Heart right ventricle (tissue), 16 donors: ENCODE measurements around the gene SEC16A. TPM values are rescaled to one million over a fixed set of nuclear protein-coding genes. Genes with fewer than 3 reads are reported as not detected.

Experiments
- ATAC-seq, 8 donors: fragments of 200-7000 bp; cut with Tn5 transposase; one replicate each; pipeline ENCODE4 v1.9.1; 2020; ENCODE audit warnings: mild to moderate bottlenecking in 8 of 8, moderate library complexity in 8 of 8, moderate number of reproducible peaks in 1 of 8
- DNase-seq, 2 donors: peaks; one replicate each; pipeline ENCODE4 v3.0.0-alpha.2; 2020
- H3K27ac ChIP-seq, 10 donors: fragments of 200-600 bp; sonication (generic) in 2 of 10; one replicate each; pipeline versions ENCODE4 v1.5.0 to v1.8.0; 2020 to 2022; ENCODE audit warnings: mild to moderate bottlenecking in 3 of 10
- H3K27me3 ChIP-seq, 7 donors: fragments of 200-600 bp; one replicate each; pipeline ENCODE4 v1.8.0; 2021 to 2022; ENCODE audit warnings: mild to moderate bottlenecking in 2 of 7
- H3K36me3 ChIP-seq, 9 donors: fragments of 200-600 bp; sonication (generic) in 1 of 9; one replicate each; pipeline versions ENCODE4 v1.5.0 to v1.8.0; 2020 to 2022; ENCODE audit warnings: mild to moderate bottlenecking in 2 of 9
- H3K4me1 ChIP-seq, 9 donors: fragments of 200-600 bp; sonication (generic) in 1 of 9; one replicate each; pipeline versions ENCODE4 v1.5.0 to v1.8.0; 2020 to 2022; ENCODE audit warnings: mild to moderate bottlenecking in 4 of 9
- H3K4me3 ChIP-seq, 10 donors: fragments of 200-600 bp; sonication (generic) in 2 of 10; one replicate each; pipeline versions ENCODE4 v1.5.0 to v1.8.0; 2020 to 2022; ENCODE audit warnings: mild to moderate bottlenecking in 7 of 10, moderate library complexity in 2 of 10
- H3K9me3 ChIP-seq, 11 donors: fragments of 200-600 bp in 10 of 11; sonication (generic) in 2 of 11; one replicate each; pipeline versions ENCODE4 v1.5.0 to v1.8.0; 2013 to 2022; ENCODE audit warnings: mild to moderate bottlenecking in 2 of 11, control low read depth in 1 of 11, moderate library complexity in 1 of 11
- whole genome bisulfite sequencing, 2 donors: extraction: QIAGEN DNeasy Blood & Tissue Kit; methylation state at CpG; one replicate each; pipeline ENCODE4 v1.1.7; 2013; ENCODE audit warnings: inconsistent platforms in 1 of 2; 5-methylcytosine and 5-hydroxymethylcytosine counted together
- intact Hi-C, 10 donors: fragments of 100-400 bp; cut with DNase I; formaldehyde crosslinking; loops; one replicate each; pipeline versions ENCODE4 v1.11.1 to v1.14.2; 2022
- polyA plus RNA-seq, 2 donors: library from polyadenylated mRNA; stranded (reverse); fragments of 200-250 nt; gene quantifications; one replicate each; pipeline ENCODE4 v1.2.3, GENCODE V29; 2013
- total RNA-seq, 10 donors: library from RNA; stranded (reverse); fragmentation: NEBNext Ultra II Directional in 3 of 10; extraction: Animal tissue kit (Norgen Biotek cat#: 25700) in 3 of 10; gene quantifications; one replicate each; pipeline versions ENCODE4 v1.2.1 to v1.2.4, GENCODE V29; 2021 to 2023
- TF ChIP-seq, protein P1 (sequence below), 9 donors: fragments of 200-600 bp; sonication (generic) in 2 of 9; IDR thresholded peaks; one replicate each; pipeline versions ENCODE4 v1.5.0 to v1.8.0; 2021 to 2022; ENCODE audit warnings: antibody characterized with exemption in 9 of 9, mild to moderate bottlenecking in 5 of 9, moderate library complexity in 1 of 9
- donor health status: Arrhythmogenic right ventricular cardiomyopathy.
- donor health status: ischemic (EF 13 %, LVEDD 7.1; RV severe dilation, severe dysfunction).
- donor health status: healthy with polysubstance abuse.
- donor health status: DM: no; HTN: yes; CAD: no.
- donor health status: DM: no; HTN: no; CAD: no.
- donor health status: ischemic (EF 25% LVEDD 6.9; RV normal size, moderate dysfunction).
- donor health status: ischemic (EF 25% LVEDD 5.7; RV mildly dilated, moderate dysfunction).
- donor health status: healthy.
- donor health status: DM: yes; HTN: yes; CAD: no.
- donor health status: Ischemic cardiomyopathy.
- donor health status: ischemic (EF 35%, LVEDD 5.7; RV mildly dilated, moderate dysfunction).
- donor health status: nonischemic (EF 11% LVEDD 7.7; RV severe dilation, severe dysfunction).
- donor health status: DM: yes; HTN: yes; CAD: no.
- donor health status: PGD.
- donor health status: ischemic (EF 29% LVEDD 5.4; RV normal size, mild dysfunction).
- donor health status: nonischemic (EF 23%, LVEDD 6.1; RV moderate dilation, normal function).

The SEC16A gene
- total and polyA plus RNA-seq, 12 donors = 21.9 to 35.9 (median 28.6) TPM

DNA sequence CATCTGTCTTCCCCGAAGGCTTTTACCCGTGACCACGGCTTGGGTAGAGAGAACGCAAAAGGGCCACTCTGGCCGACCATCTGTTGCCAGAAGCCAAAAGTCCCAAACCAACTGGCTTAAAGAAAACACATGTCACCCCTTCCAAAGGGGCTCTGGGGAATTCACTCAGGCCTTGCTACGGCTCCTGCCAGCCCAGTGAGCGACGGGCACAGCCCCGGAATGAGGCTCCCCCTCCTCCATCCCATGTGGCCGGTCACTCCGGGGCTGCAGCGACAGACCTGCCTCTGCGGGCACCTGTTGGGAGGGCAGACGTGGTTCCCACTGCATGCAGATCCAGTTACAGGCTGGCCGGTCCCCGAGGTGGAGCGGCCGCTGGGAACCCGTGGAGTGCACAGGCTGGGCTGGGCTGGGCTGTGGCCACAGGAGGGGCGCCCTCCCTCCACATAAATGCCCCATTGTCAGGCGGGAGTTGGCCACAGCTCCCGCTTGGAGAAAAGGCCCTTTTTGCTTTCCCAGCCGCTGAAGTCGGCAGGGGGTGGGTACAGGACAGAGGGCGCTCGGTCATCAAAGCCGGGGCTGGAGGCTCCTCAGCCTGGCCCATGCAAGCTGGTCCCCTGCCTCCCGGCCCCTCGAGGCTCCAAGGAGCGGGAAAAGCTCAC is 43.1 kb upstream of the SEC16A start:
- H3K27ac ChIP-seq = peak overlapping the region; percentile 8 to 86 (median 78)
- ATAC-seq (peak; percentile 15 to 57 (median 32)), DNase-seq (peak in 1 of 2 donors; percentile 57)
- WGBS, 2 donors = 55 to 58% methylated on average over 30 of the region's 30 CpGs
- no peaks in the 10 kb centered on the region for H3K27me3 ChIP-seq
- TF ChIP-seq, protein P1, sequence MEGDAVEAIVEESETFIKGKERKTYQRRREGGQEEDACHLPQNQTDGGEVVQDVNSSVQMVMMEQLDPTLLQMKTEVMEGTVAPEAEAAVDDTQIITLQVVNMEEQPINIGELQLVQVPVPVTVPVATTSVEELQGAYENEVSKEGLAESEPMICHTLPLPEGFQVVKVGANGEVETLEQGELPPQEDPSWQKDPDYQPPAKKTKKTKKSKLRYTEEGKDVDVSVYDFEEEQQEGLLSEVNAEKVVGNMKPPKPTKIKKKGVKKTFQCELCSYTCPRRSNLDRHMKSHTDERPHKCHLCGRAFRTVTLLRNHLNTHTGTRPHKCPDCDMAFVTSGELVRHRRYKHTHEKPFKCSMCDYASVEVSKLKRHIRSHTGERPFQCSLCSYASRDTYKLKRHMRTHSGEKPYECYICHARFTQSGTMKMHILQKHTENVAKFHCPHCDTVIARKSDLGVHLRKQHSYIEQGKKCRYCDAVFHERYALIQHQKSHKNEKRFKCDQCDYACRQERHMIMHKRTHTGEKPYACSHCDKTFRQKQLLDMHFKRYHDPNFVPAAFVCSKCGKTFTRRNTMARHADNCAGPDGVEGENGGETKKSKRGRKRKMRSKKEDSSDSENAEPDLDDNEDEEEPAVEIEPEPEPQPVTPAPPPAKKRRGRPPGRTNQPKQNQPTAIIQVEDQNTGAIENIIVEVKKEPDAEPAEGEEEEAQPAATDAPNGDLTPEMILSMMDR (IDR thresholded peaks at IDR 0.05) = peak in 2 of 9 donors; percentile 17 to 39
- no peaks in the 10 kb centered on the region for H3K9me3 ChIP-seq
- peaks cover 0 to 38% (median 9%) of the 10 kb centered on the region in 9 donors for H3K36me3 ChIP-seq
- H3K4me3 ChIP-seq = peak overlapping the region in 5 of 10 donors; percentile 11 to 26 (median 18)
- peaks cover 34 to 98% (median 83%) of the 10 kb centered on the region in 9 donors for H3K4me1 ChIP-seq
- intact Hi-C loops = loop anchor here in 1 of 10 donors (5.0 kb wide), 1 partner anchor 39 kb away; no protein-coding TSS in a partner anchor

DNA sequence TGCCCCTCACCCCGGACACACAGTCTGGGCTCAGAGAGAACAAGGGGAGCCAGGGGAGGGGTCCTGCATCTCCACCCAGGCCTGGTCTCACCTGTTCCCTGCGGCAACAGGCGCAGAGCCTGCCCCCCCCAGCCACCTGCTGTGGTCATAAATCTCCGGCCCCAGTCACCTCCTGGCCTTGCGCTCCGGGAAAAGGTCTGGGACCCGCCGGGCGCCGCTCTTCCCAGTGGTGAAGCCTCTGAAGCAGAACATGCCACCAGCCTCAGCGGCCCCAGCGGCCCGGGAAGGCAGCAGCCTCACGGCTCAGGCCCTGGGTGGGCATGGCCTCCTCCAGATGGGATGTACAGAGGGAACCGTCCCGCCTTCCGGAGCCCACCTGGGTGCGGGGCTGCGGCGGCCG is 42.4 kb upstream of the SEC16A start:
- 86 to 90% methylated on average over 21 of the region's 21 CpGs for WGBS, 2 donors
- ATAC-seq (no peak), DNase-seq (no peak)
- Histone ChIP-seq H3K27me3 (no peaks in the 10 kb centered on the region), H3K4me1 (peaks cover 29 to 96% (median 75%) of the 10 kb centered on the region in 9 donors), H3K36me3 (peaks cover 0 to 43% (median 9%) of the 10 kb centered on the region in 9 donors), H3K9me3 (no peaks in the 10 kb centered on the region), H3K27ac (peak overlapping the region in 9 of 10 donors; percentile 10 to 86 (median 80)), H3K4me3 (no peak overlapping the region)
- TF ChIP-seq, protein P1 (IDR thresholded peaks at IDR 0.05) = no peak
- intact Hi-C loops = loop anchor here in 1 of 10 donors (5.0 kb wide), 1 partner anchor 38 kb away; no protein-coding TSS in a partner anchor

DNA sequence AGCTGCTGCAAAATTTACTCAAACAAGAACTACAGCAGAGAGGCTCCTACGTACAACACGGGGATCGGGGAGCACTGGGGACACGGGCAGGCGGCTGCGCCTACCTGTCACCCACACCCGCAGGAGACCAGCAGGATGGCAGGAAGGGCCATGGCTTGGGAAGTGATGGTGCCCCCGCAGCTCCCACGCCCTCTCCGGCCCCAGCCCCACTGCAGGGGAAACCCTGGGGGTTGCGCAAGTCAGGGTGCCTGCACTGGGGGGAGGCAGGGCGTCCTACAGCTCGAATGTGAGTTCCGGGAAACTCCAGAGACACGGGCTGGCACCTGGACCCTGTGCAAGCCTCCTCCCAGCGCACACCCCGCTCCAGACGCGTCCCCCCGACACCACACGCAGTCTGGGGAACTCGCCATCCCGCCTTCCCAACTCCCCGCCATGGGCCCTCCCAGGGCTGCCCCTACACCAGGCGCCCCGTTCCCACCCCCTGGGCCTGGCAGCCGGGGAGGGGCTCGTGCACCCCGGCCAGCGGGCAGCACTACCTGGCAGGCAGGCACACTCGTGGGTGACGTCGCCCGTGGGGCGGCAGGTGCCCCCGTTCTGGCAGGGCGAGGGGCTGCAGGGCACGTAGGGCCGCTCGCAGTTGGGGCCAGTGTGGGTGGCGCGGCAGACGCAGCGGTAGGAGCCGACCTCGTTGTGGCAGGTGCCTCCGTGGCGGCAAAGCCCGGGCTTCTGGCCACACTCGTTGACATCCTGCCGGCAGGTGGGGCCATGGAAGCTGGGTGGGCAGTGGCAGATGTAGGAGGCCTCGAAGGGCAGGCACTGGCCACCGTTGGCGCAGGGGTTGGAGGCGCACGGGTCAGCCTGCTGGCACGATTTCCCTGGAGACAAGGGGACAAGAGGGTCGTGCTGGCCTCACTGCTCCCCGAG is 39.7 kb upstream of the SEC16A start:
- WGBS, 2 donors = 90% methylated on average over 59 of the region's 59 CpGs
- TF ChIP-seq, protein P1 (IDR thresholded peaks at IDR 0.05) = no peak

DNA sequence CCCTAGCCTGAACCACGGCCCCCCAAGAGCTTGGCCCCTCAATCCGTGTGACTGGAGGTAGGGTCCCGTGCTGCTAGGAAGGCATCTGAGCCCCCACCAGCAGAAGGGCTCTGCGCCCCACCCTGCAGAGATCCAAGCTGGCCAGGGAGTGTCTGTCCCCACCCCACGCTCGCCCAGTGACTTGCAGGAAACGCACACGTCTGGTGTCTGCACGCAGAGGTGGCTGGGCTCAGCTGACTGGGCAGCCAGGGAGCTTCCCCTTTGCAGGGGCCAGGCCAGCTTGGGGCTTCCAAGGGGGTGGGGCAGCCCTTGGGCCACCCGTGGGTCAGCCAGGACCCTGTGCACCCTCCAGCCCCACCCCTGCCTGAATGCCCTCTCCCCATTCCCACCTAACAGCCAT is 38.7 kb upstream of the SEC16A start:
- peaks cover 0 to 65% (median 46%) of the 10 kb centered on the region in 9 donors for H3K4me1 ChIP-seq
- 67 to 79% methylated on average over 10 of the region's 10 CpGs for WGBS, 2 donors
- no peak overlapping the region for H3K4me3 ChIP-seq
- intact Hi-C loops = no loop called here
- peaks cover 11 to 80% (median 33%) of the 10 kb centered on the region in 9 donors for H3K36me3 ChIP-seq
- peak overlapping the region in 2 of 10 donors; percentile 51 to 62 for H3K27ac ChIP-seq
- H3K27me3 ChIP-seq = no peaks in the 10 kb centered on the region
- no peaks in the 10 kb centered on the region for H3K9me3 ChIP-seq
- DNase-seq (no peak), ATAC-seq (peak in 5 of 8 donors; percentile 7 to 40 (median 20))
- TF ChIP-seq, protein P1 (IDR thresholded peaks at IDR 0.05) = no peak

More for the DNA sequence above, 39.7 kb upstream of the SEC16A start:
- peaks cover 11 to 69% (median 31%) of the 10 kb centered on the region in 9 donors for H3K36me3 ChIP-seq
- no peaks in the 10 kb centered on the region for H3K9me3 ChIP-seq
- H3K27ac ChIP-seq = peak overlapping the region in 2 of 10 donors; percentile 51 to 62
- H3K4me1 ChIP-seq = peaks cover 10 to 70% (median 51%) of the 10 kb centered on the region in 9 donors
- intact Hi-C loops = no loop called here
- H3K27me3 ChIP-seq = no peaks in the 10 kb centered on the region
- DNase-seq (no peak), ATAC-seq (no peak)
- no peak overlapping the region for H3K4me3 ChIP-seq
